Stomach (tissue), 4 donors: ENCODE data around the gene CYB561.

Source experiments
- POLR2A ChIP-seq, 4 donors: fragments of 450-650 bp; IDR thresholded peaks; one replicate each; pipeline ENCODE4 v1.6.1; 2016; ENCODE audit warnings: antibody characterized with exemption in 4 of 4, control low read depth in 2 of 4, mild to moderate bottlenecking in 1 of 4, moderate library complexity in 1 of 4
- POLR2AphosphoS5 ChIP-seq, 3 donors: sonication (generic); formaldehyde crosslinking; IDR thresholded peaks; one replicate each; pipeline ENCODE4 v1.6.1; 2016; ENCODE audit warnings: antibody characterized with exemption in 3 of 3
- TF ChIP-seq, protein P1 (sequence below), 7 experiments: fragments of 450-650 bp in 4 of 7; fragments of 200-600 bp in 3 of 7; sonication (generic) in 3 of 7; IDR thresholded peaks; one replicate each; pipeline ENCODE4 v1.5.1; 2016 to 2019; ENCODE audit warnings: antibody characterized with exemption in 7 of 7, control low read depth in 2 of 7, mild to moderate bottlenecking in 1 of 7

DNA sequence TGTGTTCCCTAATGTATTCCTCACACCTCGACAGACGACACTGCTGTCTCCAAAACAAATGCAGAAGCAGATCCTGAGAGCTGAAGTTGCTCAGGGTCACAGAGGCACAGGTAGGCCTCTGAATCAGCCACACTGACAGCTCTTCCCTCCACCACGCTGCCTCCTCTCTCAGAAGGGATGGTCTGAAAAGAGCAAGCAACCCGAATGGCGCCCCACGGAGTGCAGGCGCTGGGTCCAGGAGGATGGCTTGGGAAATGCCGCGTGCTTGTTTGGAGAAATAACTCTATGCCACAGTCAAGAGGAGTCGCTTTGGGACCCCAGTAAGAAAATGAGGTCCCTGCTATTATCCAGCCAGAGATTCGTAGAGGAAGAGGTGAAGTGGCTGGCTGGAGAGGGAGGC is 15.9 kb downstream of the CYB561 start:
- no peak for TF ChIP-seq POLR2AphosphoS5 (IDR thresholded peaks at IDR 0.05)
- TF ChIP-seq POLR2A (IDR thresholded peaks at IDR 0.05): no peak
- TF ChIP-seq, protein P1, sequence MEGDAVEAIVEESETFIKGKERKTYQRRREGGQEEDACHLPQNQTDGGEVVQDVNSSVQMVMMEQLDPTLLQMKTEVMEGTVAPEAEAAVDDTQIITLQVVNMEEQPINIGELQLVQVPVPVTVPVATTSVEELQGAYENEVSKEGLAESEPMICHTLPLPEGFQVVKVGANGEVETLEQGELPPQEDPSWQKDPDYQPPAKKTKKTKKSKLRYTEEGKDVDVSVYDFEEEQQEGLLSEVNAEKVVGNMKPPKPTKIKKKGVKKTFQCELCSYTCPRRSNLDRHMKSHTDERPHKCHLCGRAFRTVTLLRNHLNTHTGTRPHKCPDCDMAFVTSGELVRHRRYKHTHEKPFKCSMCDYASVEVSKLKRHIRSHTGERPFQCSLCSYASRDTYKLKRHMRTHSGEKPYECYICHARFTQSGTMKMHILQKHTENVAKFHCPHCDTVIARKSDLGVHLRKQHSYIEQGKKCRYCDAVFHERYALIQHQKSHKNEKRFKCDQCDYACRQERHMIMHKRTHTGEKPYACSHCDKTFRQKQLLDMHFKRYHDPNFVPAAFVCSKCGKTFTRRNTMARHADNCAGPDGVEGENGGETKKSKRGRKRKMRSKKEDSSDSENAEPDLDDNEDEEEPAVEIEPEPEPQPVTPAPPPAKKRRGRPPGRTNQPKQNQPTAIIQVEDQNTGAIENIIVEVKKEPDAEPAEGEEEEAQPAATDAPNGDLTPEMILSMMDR (IDR thresholded peaks at IDR 0.05): no peak
